Measurements from ENCODE around the gene EGFR.

The EGFR gene

GRCh38 chr7:55133630-55134358, 115.0 kb downstream of the EGFR start:
- H2AFZ ChIP-seq (ENCODE audit: low read depth, low read length) = peak overlapping the region; percentile 84
- peak overlapping the region; percentile 99 for H3K27ac ChIP-seq (ENCODE audit: low read length)
- peak overlapping the region; percentile 12; the same call in 1 of the 2 replicates for H3K4me3 ChIP-seq (ENCODE audit: low read length)

DNA sequence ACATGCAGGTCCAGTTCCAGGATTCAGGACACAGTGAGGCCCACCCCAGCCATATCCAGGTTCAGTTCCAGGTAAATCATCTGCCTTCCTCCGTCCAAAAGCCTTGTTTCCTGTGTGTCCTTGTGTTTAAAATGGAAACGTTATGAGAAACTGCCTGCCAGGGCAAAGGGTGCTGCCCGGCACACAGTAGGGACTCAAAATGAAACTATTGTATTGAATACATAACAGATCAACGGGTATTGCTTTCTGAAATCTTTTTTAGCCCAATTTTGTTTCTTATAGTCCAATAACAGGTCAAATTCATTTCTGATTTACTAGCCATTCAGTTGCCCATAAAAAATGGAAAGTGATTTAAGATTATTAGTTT, 115.5 kb downstream of the EGFR start:
- Histone ChIP-seq H3K4me1 (ENCODE audit: low read length) (peaks cover 72% of the 10 kb centered on the region), H3K9ac (ENCODE audit: low read length) (peak overlapping the region; percentile 66; the same call in 1 of the 2 replicates), H3K79me2 (ENCODE audit: low read length) (no peaks in the 10 kb centered on the region), H3K9me3 (ENCODE audit: insufficient read depth, low read length) (0 out of 2 replicates have a peak, but pooled peaks cover 3% of the 10 kb centered on the region), H3K27ac (ENCODE audit: low read length) (peak overlapping the region; percentile 99), H3K36me3 (replicated peaks; ENCODE audit: low read depth, low read length) (peaks cover 14% of the 10 kb centered on the region), H4K20me1 (ENCODE audit: insufficient read depth, low read length) (no peaks in the 10 kb centered on the region), H3K27me3 (ENCODE audit: low read depth, low read length) (no peaks in the 10 kb centered on the region), H3K4me3 (ENCODE audit: low read length) (0 out of 2 replicates have a peak overlapping the region, but pooled peaks have one; percentile 12), H3K4me2 (ENCODE audit: low read length) (peak overlapping the region; percentile 97), H2AFZ (ENCODE audit: low read depth, low read length) (peak overlapping the region; percentile 84; the same call in 1 of the 2 replicates)
- no peak for TF ChIP-seq EZH2phosphoT487 (IDR thresholded peaks at IDR 0.05; ENCODE audit: low read depth)
- TF ChIP-seq, protein P1, sequence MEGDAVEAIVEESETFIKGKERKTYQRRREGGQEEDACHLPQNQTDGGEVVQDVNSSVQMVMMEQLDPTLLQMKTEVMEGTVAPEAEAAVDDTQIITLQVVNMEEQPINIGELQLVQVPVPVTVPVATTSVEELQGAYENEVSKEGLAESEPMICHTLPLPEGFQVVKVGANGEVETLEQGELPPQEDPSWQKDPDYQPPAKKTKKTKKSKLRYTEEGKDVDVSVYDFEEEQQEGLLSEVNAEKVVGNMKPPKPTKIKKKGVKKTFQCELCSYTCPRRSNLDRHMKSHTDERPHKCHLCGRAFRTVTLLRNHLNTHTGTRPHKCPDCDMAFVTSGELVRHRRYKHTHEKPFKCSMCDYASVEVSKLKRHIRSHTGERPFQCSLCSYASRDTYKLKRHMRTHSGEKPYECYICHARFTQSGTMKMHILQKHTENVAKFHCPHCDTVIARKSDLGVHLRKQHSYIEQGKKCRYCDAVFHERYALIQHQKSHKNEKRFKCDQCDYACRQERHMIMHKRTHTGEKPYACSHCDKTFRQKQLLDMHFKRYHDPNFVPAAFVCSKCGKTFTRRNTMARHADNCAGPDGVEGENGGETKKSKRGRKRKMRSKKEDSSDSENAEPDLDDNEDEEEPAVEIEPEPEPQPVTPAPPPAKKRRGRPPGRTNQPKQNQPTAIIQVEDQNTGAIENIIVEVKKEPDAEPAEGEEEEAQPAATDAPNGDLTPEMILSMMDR (IDR thresholded peaks at IDR 0.05; ENCODE audit: low read depth, low read length) = no peak

More at GRCh38 chr7:55133630-55134358, 115.0 kb downstream of the EGFR start:
- H3K4me2 ChIP-seq (ENCODE audit: low read length) = peak overlapping the region; percentile 97
- no peaks in the 10 kb centered on the region for H3K27me3 ChIP-seq (ENCODE audit: low read depth, low read length)
- no peaks in the 10 kb centered on the region for H4K20me1 ChIP-seq (ENCODE audit: insufficient read depth, low read length)
- H3K4me1 ChIP-seq (ENCODE audit: low read length) = peaks cover 73% of the 10 kb centered on the region
- H3K9me3 ChIP-seq (ENCODE audit: insufficient read depth, low read length) = 0 out of 2 replicates have a peak, but pooled peaks cover 3% of the 10 kb centered on the region
- no peak for TF ChIP-seq EZH2phosphoT487 (IDR thresholded peaks at IDR 0.05; ENCODE audit: low read depth)
- TF ChIP-seq, protein P1 (IDR thresholded peaks at IDR 0.05; ENCODE audit: low read depth, low read length) = no peak
- H3K9ac ChIP-seq (ENCODE audit: low read length) = peak overlapping the region; percentile 66; the same call in 1 of the 2 replicates
- H3K79me2 ChIP-seq (ENCODE audit: low read length) = no peaks in the 10 kb centered on the region
- H3K36me3 ChIP-seq (replicated peaks; ENCODE audit: low read depth, low read length) = peaks cover 11% of the 10 kb centered on the region

DNA sequence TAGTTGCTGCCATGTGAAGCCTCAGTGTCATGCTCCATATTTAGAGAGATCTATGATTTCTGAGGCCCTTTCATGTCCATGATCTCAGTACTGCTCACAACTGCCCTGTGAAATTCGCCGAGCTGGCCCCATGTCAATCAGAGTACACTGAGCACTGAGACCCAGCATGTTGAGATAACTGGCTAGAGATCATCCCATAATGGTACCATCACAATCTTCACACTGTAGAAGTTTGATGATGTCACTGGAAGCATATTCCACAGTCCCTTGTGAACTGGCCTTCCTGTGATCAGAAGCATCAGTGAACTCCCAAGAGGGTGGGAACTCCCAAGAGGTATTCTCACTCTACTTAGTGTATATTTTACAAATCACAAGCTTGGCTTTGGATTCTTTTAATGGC, 116.0 kb downstream of the EGFR start:
- H3K4me1 ChIP-seq (ENCODE audit: low read length) = peaks cover 72% of the 10 kb centered on the region
- H3K4me2 ChIP-seq (ENCODE audit: low read length) = peak overlapping the region; percentile 97
- peaks cover 14% of the 10 kb centered on the region for H3K36me3 ChIP-seq (replicated peaks; ENCODE audit: low read depth, low read length)
- no peak overlapping the region for H3K9ac ChIP-seq (ENCODE audit: low read length)
- 0 out of 2 replicates have a peak, but pooled peaks cover 3% of the 10 kb centered on the region for H3K9me3 ChIP-seq (ENCODE audit: insufficient read depth, low read length)
- H4K20me1 ChIP-seq (ENCODE audit: insufficient read depth, low read length) = no peaks in the 10 kb centered on the region
- H3K4me3 ChIP-seq (ENCODE audit: low read length) = no peak overlapping the region
- peak overlapping the region; percentile 99; the same call in 1 of the 2 replicates for H3K27ac ChIP-seq (ENCODE audit: low read length)
- no peaks in the 10 kb centered on the region for H3K79me2 ChIP-seq (ENCODE audit: low read length)
- H2AFZ ChIP-seq (ENCODE audit: low read depth, low read length) = no peak overlapping the region; the same call in 1 of the 2 replicates
- TF ChIP-seq, protein P1 (IDR thresholded peaks at IDR 0.05; ENCODE audit: low read depth, low read length) = no peak
- no peak for TF ChIP-seq EZH2phosphoT487 (IDR thresholded peaks at IDR 0.05; ENCODE audit: low read depth)
- no peaks in the 10 kb centered on the region for H3K27me3 ChIP-seq (ENCODE audit: low read depth, low read length)

- H3K27me3 ChIP-seq (ENCODE audit: low read depth, low read length) = no peaks in the 10 kb centered on the region
- 0 out of 2 replicates have a peak, but pooled peaks cover 3% of the 10 kb centered on the region for H3K9me3 ChIP-seq (ENCODE audit: insufficient read depth, low read length)
- H3K4me3 ChIP-seq (ENCODE audit: low read length) = no peak overlapping the region
- no peak overlapping the region for H3K9ac ChIP-seq (ENCODE audit: low read length)
- no peak overlapping the region for H3K4me2 ChIP-seq (ENCODE audit: low read length)
- peaks cover 14% of the 10 kb centered on the region for H3K36me3 ChIP-seq (replicated peaks; ENCODE audit: low read depth, low read length)
- no peaks in the 10 kb centered on the region for H4K20me1 ChIP-seq (ENCODE audit: insufficient read depth, low read length)
- no peak overlapping the region for H3K27ac ChIP-seq (ENCODE audit: low read length)
- H2AFZ ChIP-seq (ENCODE audit: low read depth, low read length) = no peak overlapping the region
- H3K4me1 ChIP-seq (ENCODE audit: low read length) = peaks cover 72% of the 10 kb centered on the region
- no peaks in the 10 kb centered on the region for H3K79me2 ChIP-seq (ENCODE audit: low read length)
- TF ChIP-seq, protein P1 (IDR thresholded peaks at IDR 0.05; ENCODE audit: low read depth, low read length) = no peak
- no peak for TF ChIP-seq EZH2phosphoT487 (IDR thresholded peaks at IDR 0.05; ENCODE audit: low read depth)
These were observed 116.6 kb downstream of the EGFR start for GRCh38 chr7:55135462-55135861.
